OCI-LY7 (cell line): ENCODE measurements around the gene CSNK2A1. TPM values are rescaled to one million over a fixed set of nuclear protein-coding genes. Genes with fewer than 3 reads are reported as not detected.
A peak's percentile ranks its signal among the peaks of the same experiment; 100 is the strongest.

Experiments used
- BruUV-seq: library from RNA; stranded (reverse); fragments of 400-500 nt; replicated peaks from 2 replicates; lab custom pipeline; 2021; lab: Mats Ljungman, UMichigan
- CTCF ChIA-PET: fragments of 300-600 bp; sonication (Branson Sonifier 250); formaldehyde crosslinking; loops from one replicate; lab custom pipeline; 2022; ENCODE audit warnings: antibody characterized with exemption; ENCODE audit not compliant: unreplicated experiment; lab: Charles Lee
- POLR2A ChIA-PET: fragments of 300-600 bp; sonication (Branson Sonifier 250); formaldehyde crosslinking; loops from one replicate; lab custom pipeline; 2022; ENCODE audit warnings: antibody characterized with exemption; lab: Charles Lee
- DNase-seq: peaks from one replicate; pipeline ENCODE4 v3.0.0-alpha.2; 2015; ENCODE audit warnings: low spot score
- H2AFZ ChIP-seq: fragments of 200-600 bp; sonication (generic), shearing (Covaris generic); 2 replicates; pipeline ENCODE4 v1.6.1; 2014; ENCODE audit warnings: mild to moderate bottlenecking, antibody characterized with exemption, low read length, moderate library complexity
- H3K27ac ChIP-seq: fragments of 200-600 bp; sonication (generic); 2 replicates; pipeline ENCODE4 v1.5.1; 2014; ENCODE audit warnings: mixed run types, low read depth, mild to moderate bottlenecking, moderate library complexity, low read length, inconsistent platforms; ENCODE audit not compliant: poor library complexity, severe bottlenecking
- H3K36me3 ChIP-seq: fragments of 200-600 bp; sonication (generic); 2 replicates; pipeline ENCODE4 v1.6.1; 2014; ENCODE audit warnings: mild to moderate bottlenecking, antibody characterized with exemption, low read length, moderate library complexity, mixed read lengths; ENCODE audit not compliant: insufficient read depth
- H3K4me1 ChIP-seq: fragments of 200-600 bp; sonication (generic); 2 replicates; pipeline ENCODE4 v1.5.1; 2014; ENCODE audit warnings: mild to moderate bottlenecking, low read length; ENCODE audit not compliant: insufficient read depth, poor library complexity, severe bottlenecking
- H3K4me2 ChIP-seq: fragments of 200-600 bp; sonication (generic); 2 replicates; pipeline ENCODE4 v1.6.1; 2014; ENCODE audit warnings: mild to moderate bottlenecking, low read length
- H3K4me3 ChIP-seq: fragments of 200-600 bp; sonication (generic); 2 replicates; pipeline ENCODE4 v1.5.1; 2014; ENCODE audit warnings: mild to moderate bottlenecking, low read depth, low read length; ENCODE audit not compliant: poor library complexity, severe bottlenecking
- H3K79me2 ChIP-seq: fragments of 200-600 bp; sonication (generic); 2 replicates; pipeline ENCODE4 v1.6.1; 2016; ENCODE audit warnings: low read depth, mild to moderate bottlenecking, low read length, moderate library complexity, mixed read lengths; ENCODE audit not compliant: insufficient read depth
- H3K9me2 ChIP-seq: fragments of 200-600 bp; sonication (generic); 2 replicates; pipeline ENCODE4 v1.6.1; 2016; ENCODE audit warnings: mild to moderate bottlenecking, low read length, mixed read lengths; ENCODE audit not compliant: insufficient read depth
- H3K9me3 ChIP-seq: fragments of 200-600 bp; sonication (generic); 2 replicates; pipeline ENCODE4 v1.6.1; 2014; ENCODE audit warnings: mild to moderate bottlenecking, mixed run types, low read length, mixed read lengths
- H4K20me1 ChIP-seq: fragments of 200-600 bp; sonication (generic); 2 replicates; pipeline ENCODE4 v1.6.1; 2014; ENCODE audit warnings: mild to moderate bottlenecking, antibody characterized with exemption, low read length, moderate library complexity, mixed read lengths; ENCODE audit not compliant: insufficient read depth
- EZH2phosphoT487 ChIP-seq: fragments of 200-600 bp; sonication (generic); IDR thresholded peaks from 2 replicates; pipeline ENCODE4 v1.6.1; 2018; ENCODE audit warnings: low read depth, borderline replicate concordance, mild to moderate bottlenecking, mixed run types, antibody characterized with exemption, low read length, moderate library complexity, mixed read lengths
- intact Hi-C: fragments of 100-400 bp; cut with micrococcal nuclease; formaldehyde crosslinking; loops from one replicate; pipeline ENCODE4 v1.10.0; 2022; ENCODE audit not compliant: unreplicated experiment
- total RNA-seq, 2 experiments: library from RNA; depleted of rRNA in 1 of 2; stranded (reverse); fragments of >200 nt in 1 of 2; shearing (Covaris generic) in 1 of 2; gene quantifications; 2 replicates each; pipeline ENCODE4 v1.2.3, GENCODE V29; 2014 to 2022
- TF ChIP-seq, protein P1 (sequence below): fragments of 200-600 bp; sonication (generic); conservative IDR thresholded peaks from 2 replicates; pipeline ENCODE4 v1.5.1; 2014; ENCODE audit warnings: mild to moderate bottlenecking, antibody characterized with exemption, low read length, moderate library complexity, mixed read lengths

CSNK2A1 gene
- total RNA-seq, 2 experiments from 2014 or later, result 90.8 to 164 TPM

DNA sequence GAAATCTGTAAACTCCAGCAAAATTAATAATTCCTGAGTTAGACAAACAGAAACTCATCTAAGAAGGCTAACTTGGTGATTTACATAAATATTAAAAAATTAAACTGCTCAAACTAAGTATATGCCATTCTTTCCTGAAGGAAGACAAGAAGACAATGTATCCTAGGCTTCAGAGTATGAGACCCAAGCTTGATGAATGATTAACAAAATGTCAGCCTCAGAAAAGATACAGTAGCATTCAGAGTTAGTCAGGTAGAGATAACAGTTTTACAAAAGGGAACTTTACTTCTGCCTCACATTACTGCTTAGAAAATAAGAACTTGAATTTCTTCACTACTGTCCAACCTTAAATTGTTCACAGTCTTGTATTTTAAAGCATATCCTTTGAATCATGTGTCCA lies 12.0 kb downstream of the CSNK2A1 start:
- Histone ChIP-seq H3K9me3 (no peaks in the 10 kb centered on the region), H3K4me1 (peaks cover 13% of the 10 kb centered on the region), H3K9me2 (no peaks in the 10 kb centered on the region), H3K79me2 (peaks cover 98% of the 10 kb centered on the region), H3K4me3 (no peak overlapping the region), H3K4me2 (no peak overlapping the region), H3K27ac (no peak overlapping the region), H3K36me3 (peaks cover 72% of the 10 kb centered on the region), H2AFZ (no peak overlapping the region), H4K20me1 (peaks cover 44% of the 10 kb centered on the region)
- TF ChIP-seq, protein P1, sequence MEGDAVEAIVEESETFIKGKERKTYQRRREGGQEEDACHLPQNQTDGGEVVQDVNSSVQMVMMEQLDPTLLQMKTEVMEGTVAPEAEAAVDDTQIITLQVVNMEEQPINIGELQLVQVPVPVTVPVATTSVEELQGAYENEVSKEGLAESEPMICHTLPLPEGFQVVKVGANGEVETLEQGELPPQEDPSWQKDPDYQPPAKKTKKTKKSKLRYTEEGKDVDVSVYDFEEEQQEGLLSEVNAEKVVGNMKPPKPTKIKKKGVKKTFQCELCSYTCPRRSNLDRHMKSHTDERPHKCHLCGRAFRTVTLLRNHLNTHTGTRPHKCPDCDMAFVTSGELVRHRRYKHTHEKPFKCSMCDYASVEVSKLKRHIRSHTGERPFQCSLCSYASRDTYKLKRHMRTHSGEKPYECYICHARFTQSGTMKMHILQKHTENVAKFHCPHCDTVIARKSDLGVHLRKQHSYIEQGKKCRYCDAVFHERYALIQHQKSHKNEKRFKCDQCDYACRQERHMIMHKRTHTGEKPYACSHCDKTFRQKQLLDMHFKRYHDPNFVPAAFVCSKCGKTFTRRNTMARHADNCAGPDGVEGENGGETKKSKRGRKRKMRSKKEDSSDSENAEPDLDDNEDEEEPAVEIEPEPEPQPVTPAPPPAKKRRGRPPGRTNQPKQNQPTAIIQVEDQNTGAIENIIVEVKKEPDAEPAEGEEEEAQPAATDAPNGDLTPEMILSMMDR, result no peak
- no peak for TF ChIP-seq EZH2phosphoT487
- BruUV-seq, result TSS peak; percentile 5
- intact Hi-C loops, result no loop called here
- no peak for DNase-seq
- POLR2A ChIA-PET, result interaction anchor here (0.6 to 0.7 kb wide), 2 partner anchors 84 to 315 kb away, joined by 3 read pairs; no protein-coding TSS in a partner anchor
- CTCF ChIA-PET, result no interaction called here

DNA sequence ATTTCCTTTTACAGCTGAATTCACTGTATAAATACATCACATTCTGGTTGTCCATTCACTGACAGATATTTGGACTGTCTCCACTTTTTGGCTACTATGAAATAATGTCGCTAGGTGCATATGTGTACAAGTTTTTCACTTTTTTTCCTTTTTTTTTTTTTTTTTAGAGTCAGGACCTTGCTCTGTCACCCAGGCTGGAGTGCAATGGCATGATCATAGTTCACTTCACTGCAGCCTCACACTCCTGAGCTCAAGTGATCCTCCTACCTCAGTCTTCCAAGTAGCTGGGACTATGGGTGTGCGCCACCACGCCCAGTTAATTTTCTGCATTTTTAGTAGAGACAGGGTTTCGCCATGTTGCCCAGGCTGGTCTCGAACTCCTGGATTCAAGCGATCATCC lies 13.3 kb downstream of the CSNK2A1 start:
- Histone ChIP-seq H3K9me2 (no peaks in the 10 kb centered on the region), H3K4me1 (peaks cover 3% of the 10 kb centered on the region), H3K4me3 (no peak overlapping the region), H2AFZ (no peak overlapping the region), H3K79me2 (peaks cover 91% of the 10 kb centered on the region), H4K20me1 (peaks cover 33% of the 10 kb centered on the region), H3K36me3 (peaks cover 76% of the 10 kb centered on the region), H3K4me2 (no peak overlapping the region), H3K27ac (no peak overlapping the region), H3K9me3 (no peaks in the 10 kb centered on the region)
- POLR2A ChIA-PET, result interaction anchor here (0.6 kb wide), 1 partner anchor 152 kb away, joined by 3 read pairs; no protein-coding TSS in a partner anchor
- no peak for TF ChIP-seq EZH2phosphoT487
- TF ChIP-seq, protein P1, result no peak
- BruUV-seq, result no TSS peak
- intact Hi-C loops, result no loop called here
- no peak for DNase-seq
- CTCF ChIA-PET, result no interaction called here

DNA sequence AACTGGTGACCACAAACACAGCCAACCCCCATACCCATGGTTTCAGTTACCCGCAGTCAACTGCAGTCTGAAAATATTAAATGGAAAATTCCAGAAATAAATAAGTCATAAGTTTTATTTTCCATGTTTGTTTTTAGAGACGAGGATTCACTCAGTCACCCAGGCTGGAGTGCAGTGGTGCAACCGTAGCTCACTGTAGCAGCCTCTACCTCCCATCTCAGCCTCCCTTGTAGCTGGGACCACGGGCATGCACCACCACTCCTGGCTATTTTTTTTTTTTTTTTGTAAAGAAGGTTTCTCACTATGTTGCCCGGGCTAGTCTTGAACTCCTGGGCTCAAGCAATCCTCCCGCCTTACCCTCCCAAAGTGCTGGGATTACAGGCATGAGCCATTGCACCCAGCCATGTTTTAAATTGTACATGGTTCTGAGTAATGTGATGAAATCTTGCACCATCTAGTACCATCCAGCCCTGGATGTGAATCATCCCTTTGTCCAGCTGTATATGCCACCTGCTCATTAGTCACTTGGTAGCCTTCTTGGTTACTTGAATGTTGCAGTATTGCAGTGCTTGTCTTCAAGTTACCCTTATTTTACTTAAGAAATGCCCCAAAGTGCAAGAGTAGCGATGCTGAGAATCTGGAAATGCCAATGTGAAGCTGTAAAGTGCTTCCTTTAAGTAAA lies 14.5 kb downstream of the CSNK2A1 start:
- no TSS peak for BruUV-seq
- TF ChIP-seq, protein P1, result no peak
- TF ChIP-seq EZH2phosphoT487, result no peak
- Histone ChIP-seq H3K36me3 (peaks cover 83% of the 10 kb centered on the region), H3K4me2 (no peak overlapping the region), H3K79me2 (peaks cover 88% of the 10 kb centered on the region), H3K27ac (no peak overlapping the region), H2AFZ (no peak overlapping the region), H3K4me1 (no peaks in the 10 kb centered on the region), H3K9me2 (no peaks in the 10 kb centered on the region), H4K20me1 (peaks cover 31% of the 10 kb centered on the region), H3K9me3 (no peaks in the 10 kb centered on the region), H3K4me3 (no peak overlapping the region)
- DNase-seq, result no peak
- ChIA-PET CTCF (no interaction called here), POLR2A (interaction anchor here (1.5 kb wide), 1 partner anchor 11 kb away, joined by 6 read pairs; no protein-coding TSS in a partner anchor)
- intact Hi-C loops, result no loop called here
